Vagina (tissue), 2 donors: ENCODE results near the gene STYXL1.
"Not testable (repeated sequence)": the region's sequence is repeated elsewhere in the genome, so short reads cannot be mapped to it uniquely, and the experiment has no call there.

Experiments used
- POLR2A ChIP-seq, 2 donors: fragments of 450-650 bp; IDR thresholded peaks; one replicate each; pipeline ENCODE4 v1.6.1; 2017; ENCODE audit warnings: antibody characterized with exemption in 2 of 2, mild to moderate bottlenecking in 2 of 2, moderate library complexity in 2 of 2
- POLR2AphosphoS5 ChIP-seq, 2 donors: sonication (generic); formaldehyde crosslinking; IDR thresholded peaks; one replicate each; pipeline ENCODE4 v1.9.0; 2017; ENCODE audit warnings: antibody characterized with exemption in 2 of 2, mild to moderate bottlenecking in 2 of 2, low read depth in 1 of 2; ENCODE audit not compliant: insufficient read depth in 1 of 2

DNA sequence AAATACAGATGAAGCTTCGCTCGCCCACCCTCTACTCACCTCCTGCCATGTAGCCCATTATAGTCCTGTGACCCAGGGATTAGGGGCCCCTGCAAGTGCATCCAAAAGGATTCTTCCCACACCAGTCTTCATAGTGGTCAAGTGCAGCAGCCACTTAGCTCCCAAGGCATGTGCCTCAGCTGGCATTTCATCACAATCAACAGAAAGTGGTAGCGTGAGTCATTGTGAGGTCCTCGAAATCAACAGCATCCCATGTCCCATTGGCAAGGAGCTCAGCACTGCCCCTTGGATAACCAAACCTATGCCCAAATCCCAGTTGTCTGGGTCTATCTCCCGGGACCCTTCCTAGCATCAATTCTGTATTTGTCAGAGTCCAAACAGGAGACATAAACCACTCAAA, 45.7 kb upstream of the STYXL1 start:
- not testable (repeated sequence) for TF ChIP-seq POLR2AphosphoS5 (IDR thresholded peaks at IDR 0.05; ENCODE audit: insufficient read depth in 1 of 2, low read depth in 1 of 2); POLR2A (IDR thresholded peaks at IDR 0.05)
